Esophagus (tissue), 2 donors: ENCODE data around the gene TCEAL1. TPM values are rescaled to one million over a fixed set of nuclear protein-coding genes. Genes with fewer than 3 reads are reported as not detected.
"Not testable (repeated sequence)": the region's sequence is repeated elsewhere in the genome, so short reads cannot be mapped to it uniquely, and the experiment has no call there.

ENCODE experiments used
- H3K27ac ChIP-seq, 2 donors: one replicate each; pipeline ENCODE4 v1.5.1; 2013; ENCODE audit warnings: low read depth in 2 of 2, mild to moderate bottlenecking in 2 of 2, inconsistent platforms in 1 of 2, low read length in 1 of 2, moderate library complexity in 1 of 2
- H3K27me3 ChIP-seq, 2 donors: one replicate each; pipeline ENCODE4 v1.6.1; 2013; ENCODE audit warnings: low read length in 2 of 2, control low read depth in 1 of 2, mild to moderate bottlenecking in 1 of 2; ENCODE audit not compliant: insufficient read depth in 2 of 2, control insufficient read depth in 1 of 2
- H3K36me3 ChIP-seq, 2 donors: one replicate each; pipeline ENCODE4 v1.6.1; 2013; ENCODE audit warnings: low read length in 1 of 2; ENCODE audit not compliant: control insufficient read depth in 2 of 2, insufficient read depth in 2 of 2
- H3K4me1 ChIP-seq, 2 donors: one replicate each; pipeline ENCODE4 v1.6.1; 2013; ENCODE audit warnings: low read length in 1 of 2; ENCODE audit not compliant: control insufficient read depth in 2 of 2, insufficient read depth in 2 of 2
- H3K4me3 ChIP-seq, 2 donors: one replicate each; pipeline ENCODE4 v1.5.1; 2013; ENCODE audit warnings: low read length in 2 of 2, mild to moderate bottlenecking in 2 of 2, low read depth in 1 of 2, moderate library complexity in 1 of 2
- H3K9me3 ChIP-seq, 2 donors: one replicate each; pipeline ENCODE4 v1.6.1; 2013; ENCODE audit warnings: mild to moderate bottlenecking in 2 of 2, low read depth in 1 of 2, low read length in 1 of 2, moderate library complexity in 1 of 2; ENCODE audit not compliant: control insufficient read depth in 2 of 2, insufficient read depth in 1 of 2
- WGBS, 2 donors: extraction: QIAGEN DNeasy Blood & Tissue Kit; methylation state at CpG; one replicate each; pipeline ENCODE4 v1.1.7; 2013; 5-methylcytosine and 5-hydroxymethylcytosine counted together
- polyA plus RNA-seq, 2 donors: library from polyadenylated mRNA; stranded (reverse); fragments of 200-250 nt; gene quantifications; one replicate each; pipeline ENCODE4 v1.2.3, GENCODE V29; 2013
- donor health status: healthy with polysubstance abuse.
- donor health status: Bipolar disorder and iron deficiency.

Gene TCEAL1
- polyA plus RNA-seq, 2 donors: 13.3 to 25.9 TPM

- 80 to 90% methylated on average over 7 of the region's 7 CpGs for WGBS, 2 donors
- H3K4me3 ChIP-seq, H3K36me3 ChIP-seq, H3K4me1 ChIP-seq, H3K27me3 ChIP-seq, H3K9me3 ChIP-seq, H3K27ac ChIP-seq: not testable (repeated sequence)
Observed at GRCh38 chrX:103655230-103656000, 26.6 kb downstream of the TCEAL1 start.

GRCh38 chrX:103656617-103657016, 27.8 kb downstream of the TCEAL1 start:
- 35 to 53% methylated on average over 3 of the region's 3 CpGs for WGBS, 2 donors

GRCh38 chrX:103657066-103657465, 28.3 kb downstream of the TCEAL1 start:
- not testable (repeated sequence) for H3K27ac ChIP-seq, H3K36me3 ChIP-seq, H3K4me1 ChIP-seq, H3K4me3 ChIP-seq, H3K9me3 ChIP-seq, H3K27me3 ChIP-seq
- 87 to 91% methylated on average over 2 of the region's 2 CpGs for WGBS, 2 donors

More at GRCh38 chrX:103656617-103657016, 27.8 kb downstream of the TCEAL1 start:
- H3K4me3 ChIP-seq: no peak overlapping the region
- no peaks in the 10 kb centered on the region for H3K9me3 ChIP-seq
- H3K27me3 ChIP-seq: peaks cover 0 to 3% of the 10 kb centered on the region in 2 donors
- H3K27ac ChIP-seq: no peak overlapping the region
- no peaks in the 10 kb centered on the region for H3K4me1 ChIP-seq
- no peaks in the 10 kb centered on the region for H3K36me3 ChIP-seq

GRCh38 chrX:103658681-103659433, 30.1 kb downstream of the TCEAL1 start:
- Histone ChIP-seq H3K9me3 (no peaks in the 10 kb centered on the region), H3K4me1 (no peaks in the 10 kb centered on the region), H3K27me3 (peaks cover 0 to 7% of the 10 kb centered on the region in 2 donors), H3K36me3 (no peaks in the 10 kb centered on the region), H3K27ac (no peak overlapping the region), H3K4me3 (no peak overlapping the region)
- 57 to 78% methylated on average over 5 of the region's 5 CpGs for WGBS, 2 donors

- not testable (repeated sequence) for H3K9me3 ChIP-seq, H3K4me3 ChIP-seq, H3K27ac ChIP-seq, H3K27me3 ChIP-seq, H3K4me1 ChIP-seq, H3K36me3 ChIP-seq
- WGBS, 2 donors: 81 to 85% methylated on average over 2 of the region's 2 CpGs
Observed at GRCh38 chrX:103659460-103659859, 30.7 kb downstream of the TCEAL1 start.

- H3K36me3 ChIP-seq: no peaks in the 10 kb centered on the region
- no peak overlapping the region for H3K27ac ChIP-seq
- 25 to 33% methylated on average over 23 of the region's 23 CpGs for WGBS, 2 donors
- no peak overlapping the region for H3K4me3 ChIP-seq
- no peaks in the 10 kb centered on the region for H3K4me1 ChIP-seq
- H3K9me3 ChIP-seq: no peaks in the 10 kb centered on the region
- H3K27me3 ChIP-seq: peaks cover 0 to 7% of the 10 kb centered on the region in 2 donors
Observed at GRCh38 chrX:103663981-103664762, 35.4 kb downstream of the TCEAL1 start.

GRCh38 chrX:103666202-103667107, 37.7 kb downstream of the TCEAL1 start:
- Histone ChIP-seq H3K9me3 (no peaks in the 10 kb centered on the region), H3K27ac (no peak overlapping the region), H3K36me3 (no peaks in the 10 kb centered on the region), H3K4me3 (no peak overlapping the region), H3K27me3 (peaks cover 0 to 5% of the 10 kb centered on the region in 2 donors), H3K4me1 (no peaks in the 10 kb centered on the region)
- 74 to 96% methylated on average over 3 of the region's 3 CpGs for WGBS, 2 donors

- Histone ChIP-seq H3K4me1 (no peaks in the 10 kb centered on the region), H3K27ac (no peak overlapping the region), H3K36me3 (no peaks in the 10 kb centered on the region), H3K9me3 (no peaks in the 10 kb centered on the region), H3K27me3 (no peaks in the 10 kb centered on the region), H3K4me3 (no peak overlapping the region)
- WGBS, 2 donors: 62 to 71% methylated on average over 1 of the region's 1 CpG
Observed at GRCh38 chrX:103669745-103670144, 41.0 kb downstream of the TCEAL1 start.
